CD4-positive, alpha-beta T cell treated with Interleukin-4 for 4 hours (primary cell): ENCODE results near the gene DIP2C.
"Not testable (repeated sequence)": the region's sequence is repeated elsewhere in the genome, so short reads cannot be mapped to it uniquely, and the experiment has no call there.

ENCODE experiments used
- DNase-seq: peaks from one replicate; pipeline ENCODE4 v3.0.0-alpha.2; 2020

DIP2C gene

DNA sequence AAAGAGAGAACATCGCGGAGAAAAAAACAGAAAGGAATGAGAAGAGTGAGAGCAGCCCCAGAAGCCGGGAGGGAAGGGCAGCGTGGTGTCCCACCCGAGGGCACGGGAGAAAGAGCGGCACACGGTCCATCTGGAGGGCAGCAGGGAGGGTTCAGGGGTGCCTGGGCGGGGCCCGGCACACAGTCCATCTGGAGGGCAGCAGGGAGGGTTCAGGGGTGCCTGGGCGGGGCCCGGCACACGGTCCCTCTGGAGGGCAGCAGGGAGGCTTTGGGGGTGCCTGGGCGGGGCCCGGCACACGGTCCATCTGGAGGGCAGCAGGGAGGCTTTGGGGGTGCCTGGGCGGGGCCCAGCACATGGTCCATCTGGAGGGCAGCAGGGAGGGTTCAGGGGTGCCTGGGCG is 381.8 kb downstream of the DIP2C start:
- DNase-seq: no peak

DNA sequence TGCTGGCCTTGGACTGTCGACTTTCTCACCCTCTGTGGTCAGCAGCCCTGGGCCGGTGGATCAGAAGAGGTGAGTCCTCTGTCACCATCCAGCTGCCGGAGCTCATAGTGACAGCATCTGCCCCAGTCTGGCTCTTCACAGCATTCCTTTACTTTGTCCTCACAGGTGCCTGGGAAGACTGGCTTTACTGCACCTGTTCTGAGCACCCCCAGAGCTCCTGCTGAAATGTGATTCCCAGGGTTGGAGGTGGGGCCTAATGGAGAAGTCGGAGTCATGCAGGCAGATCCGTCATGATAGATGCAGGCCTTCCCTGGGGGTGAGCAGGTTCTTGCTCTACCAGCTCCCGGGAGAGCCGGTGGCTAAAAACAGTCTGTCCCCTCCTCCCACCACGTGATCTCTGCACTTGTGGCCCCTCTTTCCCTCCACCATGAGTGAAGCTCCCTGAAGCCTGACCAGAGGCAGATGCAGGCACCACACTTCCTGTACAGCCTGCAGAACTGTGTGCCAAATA is 382.7 kb downstream of the DIP2C start:
- no peak for DNase-seq

DNA sequence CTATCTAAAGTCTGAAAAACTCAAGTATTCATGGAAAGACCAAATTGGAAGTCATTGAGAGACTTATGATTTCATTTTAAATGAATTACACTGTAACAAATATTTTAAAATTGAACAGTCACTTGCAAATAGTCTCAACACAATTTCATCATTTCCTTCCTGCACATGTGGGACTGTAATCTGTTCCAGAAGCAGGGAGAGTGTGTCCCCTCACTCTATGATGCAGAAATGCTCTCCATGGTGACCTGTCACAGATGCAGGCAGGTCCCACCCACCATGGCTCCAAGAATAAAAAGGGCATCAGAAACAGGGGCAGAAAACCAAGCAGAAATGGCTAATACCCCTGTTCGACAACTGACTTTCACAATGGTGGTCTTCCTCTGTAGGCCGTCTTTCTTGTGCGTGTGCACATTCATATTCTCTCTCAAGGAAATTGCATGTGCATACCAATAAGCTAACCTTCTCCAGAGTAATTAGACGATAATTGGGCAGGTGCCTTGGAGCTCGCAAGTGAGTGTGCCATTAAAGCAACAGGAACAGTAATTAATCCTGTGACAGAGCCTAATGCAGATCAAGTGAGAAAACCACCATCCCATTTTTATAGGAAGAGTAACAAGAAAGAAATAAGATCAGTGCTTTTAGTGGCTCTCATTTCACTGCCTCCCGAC is 383.3 kb downstream of the DIP2C start:
- no peak for DNase-seq

DNA sequence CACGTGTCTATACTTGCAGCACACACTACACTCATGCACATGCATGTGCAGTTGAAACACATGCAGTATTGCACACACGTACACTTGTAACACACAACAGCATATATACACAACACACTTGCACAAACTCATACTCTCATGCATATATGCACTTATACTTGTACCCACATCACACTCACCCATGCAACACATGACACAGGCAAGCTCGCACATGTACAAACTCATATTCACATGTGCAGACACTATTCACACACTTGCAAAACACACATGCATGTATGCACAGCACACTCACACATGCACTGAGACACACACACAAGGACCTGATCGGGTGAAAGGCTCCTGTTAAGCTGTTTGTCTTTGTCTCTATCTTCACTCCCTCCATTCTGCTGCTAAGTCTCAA is 384.4 kb downstream of the DIP2C start:
- no peak for DNase-seq

DNA sequence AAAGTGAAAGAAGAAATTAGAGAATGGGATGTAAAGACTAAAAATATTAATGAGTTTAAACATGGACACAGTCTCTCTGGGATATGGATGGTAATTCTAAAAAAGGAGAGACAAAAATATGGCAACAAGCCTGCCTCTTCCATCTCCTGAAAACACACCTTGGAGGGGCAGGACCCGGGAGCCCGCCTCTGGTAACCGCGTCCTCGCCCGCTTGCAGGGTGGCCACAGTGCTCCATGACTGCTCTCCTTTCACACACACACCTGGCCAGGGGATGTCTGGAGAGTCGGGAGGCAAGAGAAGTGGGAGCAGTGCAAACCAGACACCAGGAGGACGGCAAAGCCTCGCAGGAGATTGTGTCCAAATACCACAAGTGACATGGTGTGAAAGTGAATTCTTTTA is 387.9 kb downstream of the DIP2C start:
- no peak for DNase-seq

DNA sequence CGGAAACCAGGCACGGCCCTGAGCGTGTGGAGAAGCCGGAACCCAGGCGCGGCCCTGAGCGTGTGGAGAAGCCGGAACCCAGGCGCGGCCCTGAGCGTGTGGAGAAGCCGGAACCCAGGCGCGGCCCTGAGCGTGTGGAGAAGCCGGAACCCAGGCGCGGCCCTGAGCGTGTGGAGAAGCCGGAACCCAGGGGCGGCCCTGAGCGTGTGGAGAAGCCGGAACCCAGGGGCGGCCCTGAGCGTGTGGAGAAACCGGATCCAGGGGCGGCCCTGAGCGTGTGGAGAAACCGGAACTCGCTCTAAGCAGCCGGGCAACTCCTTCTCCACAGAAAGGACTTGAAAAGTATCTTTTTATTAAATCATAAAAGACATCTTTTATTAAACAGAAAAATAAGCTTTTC is 388.9 kb downstream of the DIP2C start:
- not testable (repeated sequence) for DNase-seq

DNA sequence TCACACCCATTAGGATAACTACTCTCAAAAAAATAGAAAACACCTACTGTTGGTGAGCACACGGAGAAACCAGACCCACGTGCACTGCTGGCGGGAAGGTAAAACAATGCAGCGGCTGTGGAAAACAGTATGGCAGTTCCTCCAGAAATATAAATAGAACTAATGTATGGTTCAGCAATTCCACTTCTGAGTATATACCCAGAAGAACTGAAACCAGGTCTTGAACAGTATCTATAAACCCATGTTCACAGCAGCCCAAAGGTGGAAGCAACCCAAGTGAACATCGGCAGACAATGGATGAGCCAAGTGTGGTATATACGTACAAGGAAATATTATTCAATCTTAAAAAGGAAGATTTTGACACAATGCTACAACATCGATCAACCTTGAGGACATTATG is 389.5 kb downstream of the DIP2C start:
- DNase-seq: no peak

DNA sequence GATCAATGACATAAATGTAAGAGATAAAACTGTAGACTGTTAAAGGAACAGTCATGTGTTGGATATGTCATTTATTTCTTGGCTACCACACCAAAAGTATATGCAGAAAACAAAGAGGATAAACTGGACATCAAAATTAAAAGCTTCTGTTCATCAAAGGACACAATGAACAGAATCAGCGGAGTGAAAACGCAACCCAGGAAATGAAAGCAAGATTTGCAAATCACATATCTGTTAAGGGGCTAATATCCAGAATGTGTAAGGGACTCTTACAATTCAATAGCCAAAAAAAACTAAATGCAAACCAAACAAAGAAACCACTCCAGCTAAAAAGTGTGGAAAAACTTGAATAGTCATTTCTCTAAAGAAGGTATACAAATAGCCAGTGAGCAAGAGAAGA is 390.0 kb downstream of the DIP2C start:
- DNase-seq: no peak

DNA sequence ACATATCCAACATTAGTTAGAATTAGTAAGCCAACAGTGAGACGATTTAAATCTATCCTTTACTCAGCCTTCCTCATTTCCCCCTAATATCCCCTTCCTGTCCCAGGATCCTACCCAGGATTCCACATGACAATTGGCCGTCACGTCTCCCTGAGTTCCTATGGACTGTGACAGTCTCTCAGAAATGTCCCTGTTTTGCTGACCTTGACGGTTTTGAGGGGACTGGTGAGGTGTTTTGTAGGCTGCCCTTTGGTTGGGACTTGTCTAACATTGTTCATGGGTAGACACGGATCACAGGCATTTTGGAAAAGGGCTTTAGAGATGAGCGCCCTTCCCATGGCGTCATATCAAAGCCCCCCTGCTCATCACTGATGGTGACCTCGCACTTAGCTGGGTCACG is 391.4 kb downstream of the DIP2C start:
- no peak for DNase-seq

DNA sequence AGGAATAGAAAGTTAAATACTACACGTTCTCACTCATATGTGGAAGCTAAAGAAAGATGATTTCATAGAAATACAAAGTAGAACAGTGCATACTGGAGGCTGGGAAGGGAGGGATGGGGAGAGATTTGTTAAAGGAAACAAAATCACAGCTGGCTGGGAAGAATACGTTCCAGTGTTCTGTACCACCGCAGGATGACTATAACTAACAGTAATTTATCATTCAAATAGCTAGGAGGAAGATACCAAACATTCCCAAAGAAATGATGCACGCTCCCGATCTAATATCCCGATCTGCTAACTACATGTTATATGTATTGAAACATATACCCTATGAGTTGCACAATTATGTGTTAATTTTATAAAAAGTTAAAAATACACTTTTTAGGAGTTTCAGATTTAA is 391.9 kb downstream of the DIP2C start:
- no peak for DNase-seq

DNA sequence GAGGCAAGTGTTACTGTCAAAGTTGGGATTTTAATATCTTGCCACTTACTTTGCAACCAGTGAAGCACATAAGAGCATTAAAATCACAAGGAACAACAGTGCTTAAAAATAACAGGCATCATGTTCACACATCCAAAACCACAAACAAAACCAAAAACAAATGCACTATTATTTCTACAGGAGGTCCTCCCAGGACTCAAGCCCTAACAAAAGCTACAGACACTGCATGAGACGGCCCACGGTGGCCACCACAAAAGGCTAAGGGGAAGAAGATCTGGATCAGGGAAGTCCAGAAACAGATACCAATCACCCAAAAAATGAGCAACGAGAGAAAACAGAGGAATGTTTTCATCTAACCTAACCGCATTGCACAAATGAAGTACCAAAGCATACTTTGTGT is 395.8 kb downstream of the DIP2C start:
- DNase-seq: no peak

DNA sequence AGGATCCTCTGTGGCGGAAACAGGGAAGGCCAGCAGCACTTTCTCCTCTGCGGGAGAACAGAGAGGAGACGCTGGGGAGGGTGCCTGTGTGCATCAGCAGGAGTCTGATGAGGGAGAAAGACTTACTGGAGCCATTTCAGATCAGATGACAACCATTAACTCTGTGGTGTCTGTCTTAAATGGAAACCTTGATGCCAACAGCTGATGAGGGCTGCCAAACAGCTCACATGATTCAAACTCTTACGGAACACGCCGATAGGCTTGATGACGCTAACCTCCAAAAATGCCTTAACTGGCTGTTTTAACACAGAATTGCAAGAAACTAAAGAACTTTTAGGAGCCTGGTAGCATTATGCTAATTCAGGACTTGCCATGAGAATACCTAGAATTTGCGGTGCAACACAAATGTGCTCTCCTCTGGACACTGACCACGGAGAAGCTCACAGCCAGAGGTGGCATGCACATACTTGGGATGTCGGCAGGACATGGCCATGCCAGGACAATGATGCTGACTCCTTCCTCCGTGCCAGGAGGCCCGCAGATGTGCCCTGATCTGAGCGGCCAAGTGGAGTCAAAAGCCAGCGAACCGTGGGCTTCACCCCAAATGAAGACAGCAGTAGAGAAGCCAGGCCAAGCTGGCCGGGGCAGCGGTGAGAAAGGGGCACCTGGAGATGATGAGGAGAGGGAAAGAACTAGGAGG is 399.3 kb downstream of the DIP2C start:
- no peak for DNase-seq

DNA sequence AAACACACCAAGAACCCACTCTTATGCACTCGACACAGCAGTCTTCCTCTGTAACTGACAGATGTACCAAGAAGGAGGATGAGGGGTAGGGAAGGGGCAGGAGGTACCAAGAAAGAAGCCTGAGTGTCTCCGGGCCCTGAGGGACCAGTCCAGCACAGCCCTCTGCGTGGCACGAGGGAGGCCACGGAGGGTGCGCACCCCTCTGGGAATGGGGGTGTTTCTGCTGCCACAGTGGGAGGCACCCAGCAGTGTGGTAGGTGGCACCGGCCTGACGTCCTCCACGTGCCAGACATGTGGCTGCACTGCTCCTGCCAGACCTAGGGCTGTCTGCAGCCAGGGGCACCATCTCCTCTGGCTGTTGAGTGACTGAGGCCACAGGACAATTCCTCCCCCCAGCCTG is 399.9 kb downstream of the DIP2C start:
- no peak for DNase-seq

DNA sequence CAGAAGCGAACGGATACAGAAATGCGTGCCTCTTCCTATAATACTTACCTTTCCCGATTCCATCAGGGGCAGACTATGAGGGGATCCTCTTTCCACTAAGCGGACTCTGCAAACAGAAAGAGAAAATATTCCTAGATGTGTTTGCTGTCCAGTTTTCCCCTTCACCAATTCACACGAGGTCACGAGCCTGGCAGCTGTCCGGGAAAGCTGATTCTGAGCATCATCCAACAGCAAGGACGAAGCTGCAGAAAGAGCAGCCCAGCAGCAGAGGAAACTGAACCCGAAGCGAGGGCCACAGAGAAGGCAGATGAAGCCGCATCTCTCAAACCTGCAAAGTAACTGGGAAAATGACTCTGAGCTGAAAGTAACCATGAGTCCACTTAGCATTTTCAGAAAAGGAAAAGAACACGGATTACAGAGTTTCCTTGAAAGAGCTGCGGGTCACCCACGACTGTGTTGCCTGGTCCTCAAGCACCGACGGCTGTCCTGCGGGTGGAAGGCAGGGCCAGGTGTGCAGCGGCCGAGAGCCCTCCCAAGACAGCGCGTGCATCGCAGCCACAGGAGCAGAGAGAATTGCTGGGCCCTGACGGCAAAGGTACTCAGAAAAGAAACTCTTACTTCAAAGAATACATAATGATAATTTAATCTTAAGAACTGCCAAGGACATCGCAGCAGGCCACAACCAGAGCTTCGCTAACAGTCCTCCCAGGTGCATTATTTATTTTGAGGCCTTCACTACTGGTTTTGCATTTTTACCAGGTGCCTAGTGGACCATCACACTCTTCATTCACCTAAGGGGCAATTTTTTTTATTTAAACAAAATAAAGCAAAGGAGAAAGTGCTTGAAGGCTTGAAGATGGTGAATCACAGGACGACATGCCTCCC is 400.9 kb downstream of the DIP2C start:
- DNase-seq: no peak

DNA sequence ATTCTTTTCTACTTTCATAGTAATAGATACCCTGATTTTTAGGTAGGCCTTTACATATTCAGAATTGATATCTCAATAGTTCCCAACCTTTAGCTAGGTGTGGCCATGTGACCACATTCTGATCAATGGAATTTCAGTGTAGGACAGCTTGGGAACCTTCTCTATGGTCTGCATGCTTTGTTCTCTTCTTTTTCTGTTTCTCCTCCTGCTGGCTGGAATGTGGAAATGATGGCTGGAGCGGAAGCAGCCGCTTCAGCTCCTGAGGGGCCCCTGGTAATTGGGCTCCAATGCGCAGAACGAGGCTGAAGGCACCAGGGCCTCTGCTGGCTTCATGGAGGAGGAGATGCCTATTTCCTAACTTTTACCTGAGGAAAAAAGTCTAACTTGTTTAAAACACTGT is 401.7 kb downstream of the DIP2C start:
- DNase-seq: no peak

DNA sequence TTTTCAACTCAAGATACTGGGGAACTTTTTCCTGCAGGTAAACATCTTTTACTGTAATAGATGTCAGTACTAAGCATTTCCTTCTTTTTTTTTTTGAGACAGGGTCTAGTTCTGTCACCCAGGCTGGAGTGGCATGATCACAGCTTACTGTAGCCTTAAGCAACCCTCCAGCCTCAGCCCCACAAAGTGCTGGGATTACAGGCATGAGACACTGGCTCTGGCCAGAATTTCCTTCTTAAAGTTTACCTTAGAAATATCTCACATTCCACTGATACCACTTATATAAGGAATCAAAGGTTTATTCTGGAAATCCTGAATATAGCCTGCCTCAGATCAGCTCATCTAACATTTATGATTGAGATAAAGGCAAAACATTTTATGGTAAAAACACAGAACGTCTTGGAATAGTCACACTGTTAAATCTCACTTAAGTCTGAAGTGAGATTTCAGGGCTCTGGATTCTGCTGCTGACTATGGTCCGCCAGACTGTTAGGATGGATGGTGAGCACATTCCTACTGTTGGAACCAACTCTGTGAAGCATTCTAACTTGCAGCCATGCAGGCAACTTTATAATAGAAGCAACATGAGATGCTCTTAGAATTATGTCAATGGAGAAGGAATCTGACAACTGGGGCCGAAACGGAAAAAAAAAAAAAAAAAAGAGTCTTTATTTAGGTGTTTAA is 402.3 kb downstream of the DIP2C start:
- DNase-seq: no peak

DNA sequence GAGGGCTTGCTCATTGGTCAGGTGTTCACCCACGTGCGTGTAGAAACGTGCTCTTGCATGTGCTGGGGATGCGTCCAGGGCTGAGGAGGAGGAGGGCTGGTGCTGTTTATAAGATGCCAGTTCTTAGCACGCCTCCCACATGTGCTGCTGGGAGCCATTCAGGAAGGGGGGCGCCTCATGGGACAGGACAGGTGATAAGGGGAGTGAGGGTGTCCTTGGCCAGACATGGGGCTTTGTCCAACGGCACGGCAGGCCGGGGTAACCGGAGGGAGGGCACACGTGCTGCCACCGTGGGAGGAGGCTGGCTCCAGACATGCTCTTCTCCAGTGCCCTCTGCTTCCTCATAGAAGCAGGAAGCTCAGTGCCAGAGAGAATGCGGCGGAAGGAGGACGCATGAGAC is 404.3 kb downstream of the DIP2C start:
- no peak for DNase-seq

DNA sequence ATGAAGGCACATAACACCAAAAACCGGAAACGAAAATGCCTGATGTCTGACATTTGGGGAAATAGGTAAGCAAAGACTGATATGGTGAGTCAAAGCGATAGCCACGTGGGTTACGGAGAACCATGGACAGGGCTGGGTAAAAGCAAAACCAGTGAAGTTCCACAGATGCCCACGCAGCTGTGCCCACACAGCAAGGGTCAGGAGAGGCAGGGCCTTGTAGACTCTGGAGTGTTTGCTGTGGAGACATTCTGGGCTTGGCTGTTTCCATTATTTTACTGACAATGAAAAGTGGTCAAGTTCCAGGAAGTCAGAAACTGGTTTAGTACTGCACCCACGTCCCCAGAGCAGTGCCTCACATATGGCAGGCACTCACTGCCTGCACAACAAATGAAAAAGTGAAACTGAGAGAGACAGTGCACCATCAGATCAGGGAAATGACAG is 405.5 kb downstream of the DIP2C start:
- no peak for DNase-seq

DNA sequence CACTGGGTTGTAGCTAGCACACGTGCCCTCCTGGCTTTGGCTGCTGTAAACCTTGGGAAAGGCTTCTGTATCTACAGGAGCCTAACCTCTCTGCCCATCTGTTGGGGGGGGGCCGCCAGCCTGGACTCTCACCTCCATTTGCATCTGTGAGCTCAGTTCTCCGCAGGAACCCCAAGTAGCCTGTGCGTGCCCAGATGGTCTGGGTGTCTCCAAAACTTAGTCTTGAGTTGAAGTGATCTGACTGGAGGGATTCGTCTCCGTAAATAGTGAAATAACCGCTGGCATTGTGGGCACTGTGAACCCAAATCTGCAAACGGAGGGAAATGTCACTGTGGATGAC is 406.4 kb downstream of the DIP2C start:
- DNase-seq: no peak

DNA sequence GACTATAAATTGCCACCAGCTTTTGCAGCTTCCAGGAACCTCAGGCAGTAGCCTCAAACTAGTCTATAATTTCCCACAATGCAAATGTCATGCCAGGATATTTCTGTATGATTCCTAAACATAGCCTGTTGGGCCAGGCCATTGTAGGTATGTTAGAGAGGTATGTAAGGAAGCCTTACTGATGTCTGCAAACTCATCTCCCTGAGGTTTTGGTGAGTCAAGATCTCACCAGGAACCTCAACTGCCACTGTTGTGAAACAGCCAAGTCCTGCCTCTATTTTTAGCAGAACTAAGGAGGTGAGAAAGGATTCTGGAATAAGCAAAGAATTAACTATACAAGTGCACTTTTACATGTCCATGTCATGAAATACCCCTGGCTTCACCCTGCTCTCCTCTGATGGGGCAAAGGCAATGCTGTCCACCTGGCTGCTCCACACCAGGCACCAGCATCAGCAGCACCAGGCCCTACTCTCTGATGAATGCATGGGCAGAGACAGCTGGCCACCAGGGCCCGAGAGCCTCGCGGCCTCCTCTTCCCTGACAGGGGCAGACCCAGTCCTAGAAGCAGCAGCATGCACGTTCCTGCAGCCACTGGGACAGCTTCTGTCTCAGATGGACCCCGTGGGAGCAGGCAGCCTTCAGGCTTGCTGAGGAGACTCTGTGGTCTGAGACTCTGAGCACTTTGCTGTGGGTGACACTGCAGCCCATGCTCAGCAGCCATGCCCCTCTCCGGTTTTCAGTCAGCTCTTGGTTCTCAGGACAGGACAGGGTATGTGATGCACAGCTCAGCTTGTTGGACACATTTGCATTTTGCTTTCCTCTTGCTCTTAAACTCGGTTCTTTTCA is 407.0 kb downstream of the DIP2C start:
- no peak for DNase-seq

DNA sequence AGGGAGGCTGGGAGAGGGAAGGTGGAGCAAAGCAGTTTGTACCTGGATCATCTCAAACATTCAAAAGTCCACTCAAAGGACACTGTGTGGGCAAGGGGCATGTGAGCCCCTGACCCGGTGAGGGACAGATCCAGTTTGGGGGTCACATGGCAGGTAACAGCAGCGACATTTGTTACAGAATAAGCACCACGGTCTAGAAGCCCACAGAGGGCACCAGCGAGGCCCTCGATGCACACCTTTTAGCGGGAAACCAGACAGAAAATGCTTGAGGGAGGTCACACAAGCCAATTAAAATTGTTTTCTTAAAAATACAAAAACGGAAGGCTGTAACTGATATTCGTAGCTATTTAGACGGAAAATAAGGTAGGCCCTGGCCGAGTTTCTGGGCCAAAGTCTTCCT is 409.8 kb downstream of the DIP2C start:
- no peak for DNase-seq

DNA sequence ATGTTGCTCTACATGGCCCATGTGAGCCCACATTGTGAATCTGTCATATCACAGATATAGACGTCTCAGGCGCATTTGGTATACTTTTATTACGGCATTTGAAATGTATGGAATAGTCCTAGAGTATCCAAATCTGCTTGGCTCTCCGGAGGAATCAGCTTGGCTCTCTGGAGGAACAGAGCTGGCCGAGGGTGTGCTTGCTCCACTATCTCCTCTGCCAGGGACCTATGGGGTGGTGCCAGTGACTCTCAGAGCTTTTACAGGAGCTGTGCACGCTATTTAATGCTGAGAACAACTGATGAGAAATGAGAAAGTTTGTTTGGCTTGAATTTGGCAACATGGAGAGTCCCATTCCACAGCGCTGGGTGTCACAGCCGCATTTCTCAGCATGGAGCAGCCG is 410.2 kb downstream of the DIP2C start:
- no peak for DNase-seq
